Measurements from ENCODE around the gene MYO1F.
"Not testable (repeated sequence)": the region's sequence is repeated elsewhere in the genome, so short reads cannot be mapped to it uniquely, and the experiment has no call there.

MYO1F gene

GRCh38 chr19:8517551-8518442 is 59.4 kb downstream of the MYO1F start:
- DNase-seq (ENCODE audit: low read depth, low spot score): no peak

GRCh38 chr19:8515317-8515716 is 61.9 kb downstream of the MYO1F start:
- DNase-seq (ENCODE audit: low read depth, low spot score): no peak

GRCh38 chr19:8514505-8515009 is 62.7 kb downstream of the MYO1F start:
- DNase-seq (ENCODE audit: low read depth, low spot score): not testable (repeated sequence)

- DNase-seq (ENCODE audit: low read depth, low spot score): peak; percentile 84
Observed at GRCh38 chr19:8513687-8514504, 63.3 kb downstream of the MYO1F start, which contains the start of gene ZNF414. Gene ZNF414, minus strand, starts transcription at chr19:8514167. Its CDS starts 121 bp downstream, at chr19:8514046.

GRCh38 chr19:8513036-8513686 is 64.1 kb downstream of the MYO1F start:
- no peak for DNase-seq (ENCODE audit: low read depth, low spot score)

- no peak for DNase-seq (ENCODE audit: low read depth, low spot score)
Observed at GRCh38 chr19:8512115-8512967, 64.9 kb downstream of the MYO1F start.

- no peak for DNase-seq (ENCODE audit: low read depth, low spot score)
Observed at GRCh38 chr19:8511573-8512101, 65.6 kb downstream of the MYO1F start.

- no peak for DNase-seq (ENCODE audit: low read depth, low spot score)
Observed at GRCh38 chr19:8510589-8511115, 66.6 kb downstream of the MYO1F start.

GRCh38 chr19:8506402-8506957 is 70.8 kb downstream of the MYO1F start:
- DNase-seq (ENCODE audit: low read depth, low spot score): no peak

GRCh38 chr19:8505680-8506401 is 71.4 kb downstream of the MYO1F start:
- DNase-seq (ENCODE audit: low read depth, low spot score): no peak

GRCh38 chr19:8504919-8505318 is 72.3 kb downstream of the MYO1F start:
- DNase-seq (ENCODE audit: low read depth, low spot score): no peak

- no peak for DNase-seq (ENCODE audit: low read depth, low spot score)
Observed at GRCh38 chr19:8504171-8504570, 73.1 kb downstream of the MYO1F start.

GRCh38 chr19:8503510-8503909 is 73.7 kb downstream of the MYO1F start:
- no peak for DNase-seq (ENCODE audit: low read depth, low spot score)

GRCh38 chr19:8501981-8502380 is 75.3 kb downstream of the MYO1F start:
- DNase-seq (ENCODE audit: low read depth, low spot score): no peak

GRCh38 chr19:8501516-8501915 is 75.7 kb downstream of the MYO1F start:
- no peak for DNase-seq (ENCODE audit: low read depth, low spot score)

GRCh38 chr19:8500158-8500557 is 77.1 kb downstream of the MYO1F start:
- no peak for DNase-seq (ENCODE audit: low read depth, low spot score)

GRCh38 chr19:8499048-8499833 is 78.0 kb downstream of the MYO1F start:
- no peak for DNase-seq (ENCODE audit: low read depth, low spot score)

- no peak for DNase-seq (ENCODE audit: low read depth, low spot score)
Observed at GRCh38 chr19:8498295-8498694, 78.9 kb downstream of the MYO1F start.

GRCh38 chr19:8494158-8494557 is 83.1 kb downstream of the MYO1F start:
- DNase-seq (ENCODE audit: low read depth, low spot score): no peak
